Measurements from ENCODE around the gene ABCC3.

ABCC3 gene

DNA sequence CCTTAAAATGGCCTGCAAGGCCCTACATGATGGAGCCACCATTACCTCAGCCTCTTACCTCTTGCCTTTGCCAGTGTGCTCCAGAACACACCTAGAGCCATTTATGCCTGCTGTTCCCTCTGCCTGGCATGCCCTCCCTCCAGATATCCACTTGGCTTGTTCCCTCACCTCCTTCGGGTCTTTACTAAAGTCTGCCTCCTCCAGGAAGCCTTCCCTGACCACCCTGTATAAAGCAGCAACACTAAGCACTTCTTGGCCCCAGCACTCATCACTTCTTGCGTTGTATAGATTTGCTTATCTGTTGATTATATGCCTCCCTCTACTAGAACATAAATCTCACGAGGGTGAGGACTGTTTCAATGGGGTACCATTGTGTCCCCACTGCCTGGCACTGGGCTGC, 47.8 kb downstream of the ABCC3 start:
- Histone ChIP-seq H3K27me3 (ENCODE audit: insufficient read depth, low read depth, severe bottlenecking) (no peaks in the 10 kb centered on the region), H3K4me3 (ENCODE audit: low read depth, low read length) (no peak overlapping the region), H3K36me3 (no peaks in the 10 kb centered on the region), H3K9me3 (ENCODE audit: severe bottlenecking) (no peaks in the 10 kb centered on the region), H3K27ac (no peak overlapping the region)
- DNase-seq: no peak
- no peak for TF ChIP-seq CTCF (IDR thresholded peaks at IDR 0.05; ENCODE audit: low read depth, low read length)

DNA sequence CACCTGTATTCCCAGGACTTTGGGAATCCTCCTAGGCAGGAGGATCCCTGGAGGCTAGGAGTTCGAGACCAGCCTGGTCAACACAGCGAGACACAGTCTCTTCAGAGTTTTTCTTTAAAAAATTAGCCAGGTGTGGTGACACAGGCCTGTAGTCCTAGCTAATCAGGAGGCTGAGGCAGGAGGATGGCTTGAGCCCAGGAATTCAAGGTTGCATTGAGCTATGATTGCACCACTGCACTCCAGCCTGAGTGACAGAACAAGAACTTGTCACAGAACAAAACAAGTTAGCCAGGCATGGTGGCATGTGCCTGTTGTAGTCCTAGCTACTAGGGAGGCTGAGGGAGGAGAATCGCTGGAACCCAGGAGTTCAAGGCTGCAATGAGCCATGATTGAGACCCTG, 48.3 kb downstream of the ABCC3 start:
- Histone ChIP-seq H3K9me3 (ENCODE audit: severe bottlenecking) (no peaks in the 10 kb centered on the region), H3K36me3 (no peaks in the 10 kb centered on the region), H3K27me3 (ENCODE audit: insufficient read depth, low read depth, severe bottlenecking) (no peaks in the 10 kb centered on the region), H3K27ac (no peak overlapping the region), H3K4me3 (ENCODE audit: low read depth, low read length) (no peak overlapping the region)
- TF ChIP-seq CTCF (IDR thresholded peaks at IDR 0.05; ENCODE audit: low read depth, low read length): no peak
- DNase-seq: no peak

DNA sequence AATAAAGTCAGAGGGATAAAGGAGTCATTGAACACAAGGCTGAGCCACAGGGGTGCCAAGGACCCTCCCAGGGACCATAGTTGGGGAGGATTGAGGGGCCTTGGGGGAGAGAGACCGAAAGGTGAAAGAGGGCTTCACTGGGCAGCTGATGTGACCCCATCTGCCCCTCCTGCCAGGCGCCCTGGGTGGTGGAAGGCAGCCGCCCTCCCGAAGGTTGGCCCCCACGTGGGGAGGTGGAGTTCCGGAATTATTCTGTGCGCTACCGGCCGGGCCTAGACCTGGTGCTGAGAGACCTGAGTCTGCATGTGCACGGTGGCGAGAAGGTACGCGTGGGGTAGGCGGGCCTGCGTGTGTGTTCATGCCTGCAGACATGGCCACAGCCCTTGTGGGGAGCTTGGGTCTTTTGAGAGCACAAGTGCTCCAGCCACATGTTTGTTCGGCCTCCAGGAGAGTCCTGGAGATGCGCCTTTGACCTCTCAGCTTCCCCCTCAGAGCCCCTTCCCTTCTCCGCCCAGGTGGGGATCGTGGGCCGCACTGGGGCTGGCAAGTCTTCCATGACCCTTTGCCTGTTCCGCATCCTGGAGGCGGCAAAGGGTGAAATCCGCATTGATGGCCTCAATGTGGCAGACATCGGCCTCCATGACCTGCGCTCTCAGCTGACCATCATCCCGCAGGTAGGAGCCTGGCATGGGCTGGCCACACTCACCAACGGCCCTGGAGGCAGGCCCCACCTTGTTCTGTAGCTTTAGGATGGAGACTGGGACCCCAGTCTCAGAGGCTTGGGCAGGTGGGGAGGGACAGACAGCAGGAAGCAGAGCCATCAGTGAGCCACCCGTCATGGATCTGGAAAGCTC, 49.0 kb downstream of the ABCC3 start:
- TF ChIP-seq CTCF (IDR thresholded peaks at IDR 0.05; ENCODE audit: low read depth, low read length): no peak
- Histone ChIP-seq H3K4me3 (ENCODE audit: low read depth, low read length) (no peak overlapping the region), H3K9me3 (ENCODE audit: severe bottlenecking) (no peaks in the 10 kb centered on the region), H3K27ac (no peak overlapping the region), H3K36me3 (no peaks in the 10 kb centered on the region), H3K27me3 (ENCODE audit: insufficient read depth, low read depth, severe bottlenecking) (no peaks in the 10 kb centered on the region)
- DNase-seq: no peak

DNA sequence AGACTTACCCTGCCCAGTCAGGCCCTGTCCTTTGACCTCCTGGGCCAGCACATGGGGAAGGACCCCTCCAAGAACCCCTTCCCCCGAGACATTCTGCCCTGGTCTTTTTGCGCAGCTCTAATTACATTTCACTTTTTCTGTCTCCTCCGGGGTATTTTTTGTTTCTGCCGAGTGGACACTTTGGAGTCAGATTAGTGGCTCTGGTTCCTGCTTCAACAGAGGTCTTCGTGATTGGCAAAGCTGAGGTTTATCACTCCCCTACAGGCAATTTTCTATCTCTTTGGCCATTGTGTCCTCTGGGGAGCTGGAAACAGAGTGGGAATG, 49.6 kb downstream of the ABCC3 start:
- TF ChIP-seq CTCF (IDR thresholded peaks at IDR 0.05; ENCODE audit: low read depth, low read length): no peak
- no peaks in the 10 kb centered on the region for H3K36me3 ChIP-seq
- H3K4me3 ChIP-seq (ENCODE audit: low read depth, low read length): no peak overlapping the region
- no peak for DNase-seq
- no peak overlapping the region for H3K27ac ChIP-seq
- no peaks in the 10 kb centered on the region for H3K27me3 ChIP-seq (ENCODE audit: insufficient read depth, low read depth, severe bottlenecking)
- no peaks in the 10 kb centered on the region for H3K9me3 ChIP-seq (ENCODE audit: severe bottlenecking)

DNA sequence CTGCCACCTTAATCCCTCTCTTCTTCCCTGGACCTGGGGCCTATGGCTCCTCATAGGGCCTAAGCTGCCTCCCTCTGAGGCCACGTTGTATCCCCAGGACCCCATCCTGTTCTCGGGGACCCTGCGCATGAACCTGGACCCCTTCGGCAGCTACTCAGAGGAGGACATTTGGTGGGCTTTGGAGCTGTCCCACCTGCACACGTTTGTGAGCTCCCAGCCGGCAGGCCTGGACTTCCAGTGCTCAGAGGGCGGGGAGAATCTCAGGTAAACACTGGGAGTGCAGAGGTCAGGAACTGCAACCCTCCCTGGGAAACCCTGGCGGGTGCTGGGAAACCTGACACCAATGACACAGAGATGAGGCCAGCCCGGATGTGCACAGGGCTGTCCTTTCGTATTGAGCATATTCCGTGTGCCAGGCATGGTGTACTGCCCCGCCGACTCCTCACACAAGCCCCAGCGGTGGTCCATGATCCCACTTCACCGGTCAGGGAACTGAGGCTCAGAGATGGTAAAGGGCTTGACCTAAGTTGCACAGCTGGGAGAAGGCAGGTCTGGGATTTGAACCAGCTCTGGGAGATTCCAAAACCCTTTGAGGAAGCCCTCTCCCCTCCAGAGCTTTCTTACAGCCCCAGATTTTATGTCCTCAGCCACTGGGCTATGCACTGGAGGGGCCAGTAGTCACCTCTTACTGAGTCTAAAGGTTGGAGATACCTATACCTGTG, 50.1 kb downstream of the ABCC3 start:
- H3K36me3 ChIP-seq: no peaks in the 10 kb centered on the region
- no peak overlapping the region for H3K4me3 ChIP-seq (ENCODE audit: low read depth, low read length)
- DNase-seq: no peak

More for the DNA sequence above, 50.1 kb downstream of the ABCC3 start:
- H3K27ac ChIP-seq: no peak overlapping the region
- H3K27me3 ChIP-seq (ENCODE audit: insufficient read depth, low read depth, severe bottlenecking): no peaks in the 10 kb centered on the region
- H3K9me3 ChIP-seq (ENCODE audit: severe bottlenecking): no peaks in the 10 kb centered on the region
- TF ChIP-seq CTCF (IDR thresholded peaks at IDR 0.05; ENCODE audit: low read depth, low read length): no peak
